MM.1S (cell line): ENCODE results near the gene IFNK.

Experiments
- EZH2 ChIP-seq: fragments of 300-600 bp; sonication (generic); optimal IDR thresholded peaks from 2 replicates; pipeline ENCODE3; 2017; ENCODE audit warnings: low read depth, mild to moderate bottlenecking, antibody characterized with exemption, low read length, mixed read lengths
- TF ChIP-seq, protein P1 (sequence below): fragments of 300-600 bp; sonication (generic); IDR thresholded peaks from 2 replicates; pipeline ENCODE4 v1.5.1; 2016; ENCODE audit warnings: antibody characterized with exemption, low read length, mixed read lengths

DNA sequence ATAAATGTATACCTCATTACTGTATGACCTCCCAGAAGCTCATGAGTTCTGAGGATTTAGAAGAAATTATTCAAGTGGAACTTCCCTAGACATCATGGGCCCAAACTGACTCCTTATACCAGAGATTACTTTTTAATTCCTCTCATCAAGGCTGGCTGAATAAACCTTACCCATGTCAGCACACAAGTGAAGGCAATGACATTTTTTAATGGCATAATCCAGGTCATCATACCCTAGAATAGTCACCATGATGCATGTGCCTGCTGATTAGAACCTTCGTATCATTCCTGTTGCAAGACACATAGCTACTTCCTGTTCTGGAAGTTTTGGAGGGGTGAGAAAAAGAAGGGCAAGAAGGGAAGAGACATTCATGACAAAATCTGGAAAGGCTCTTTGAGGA, 49.8 kb upstream of the IFNK start:
- TF ChIP-seq, protein P1, sequence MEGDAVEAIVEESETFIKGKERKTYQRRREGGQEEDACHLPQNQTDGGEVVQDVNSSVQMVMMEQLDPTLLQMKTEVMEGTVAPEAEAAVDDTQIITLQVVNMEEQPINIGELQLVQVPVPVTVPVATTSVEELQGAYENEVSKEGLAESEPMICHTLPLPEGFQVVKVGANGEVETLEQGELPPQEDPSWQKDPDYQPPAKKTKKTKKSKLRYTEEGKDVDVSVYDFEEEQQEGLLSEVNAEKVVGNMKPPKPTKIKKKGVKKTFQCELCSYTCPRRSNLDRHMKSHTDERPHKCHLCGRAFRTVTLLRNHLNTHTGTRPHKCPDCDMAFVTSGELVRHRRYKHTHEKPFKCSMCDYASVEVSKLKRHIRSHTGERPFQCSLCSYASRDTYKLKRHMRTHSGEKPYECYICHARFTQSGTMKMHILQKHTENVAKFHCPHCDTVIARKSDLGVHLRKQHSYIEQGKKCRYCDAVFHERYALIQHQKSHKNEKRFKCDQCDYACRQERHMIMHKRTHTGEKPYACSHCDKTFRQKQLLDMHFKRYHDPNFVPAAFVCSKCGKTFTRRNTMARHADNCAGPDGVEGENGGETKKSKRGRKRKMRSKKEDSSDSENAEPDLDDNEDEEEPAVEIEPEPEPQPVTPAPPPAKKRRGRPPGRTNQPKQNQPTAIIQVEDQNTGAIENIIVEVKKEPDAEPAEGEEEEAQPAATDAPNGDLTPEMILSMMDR = no peak
- TF ChIP-seq EZH2 = no peak
